Inflammatory macrophage treated with lipopolysaccharide for 4 hours (primary cell): ENCODE measurements around the gene ARL15.
A peak's percentile ranks its signal among the peaks of the same experiment; 100 is the strongest.

Experiments
- DNase-seq: peaks from one replicate; pipeline ENCODE4 v3.0.0-alpha.2; 2020

The ARL15 gene

DNA sequence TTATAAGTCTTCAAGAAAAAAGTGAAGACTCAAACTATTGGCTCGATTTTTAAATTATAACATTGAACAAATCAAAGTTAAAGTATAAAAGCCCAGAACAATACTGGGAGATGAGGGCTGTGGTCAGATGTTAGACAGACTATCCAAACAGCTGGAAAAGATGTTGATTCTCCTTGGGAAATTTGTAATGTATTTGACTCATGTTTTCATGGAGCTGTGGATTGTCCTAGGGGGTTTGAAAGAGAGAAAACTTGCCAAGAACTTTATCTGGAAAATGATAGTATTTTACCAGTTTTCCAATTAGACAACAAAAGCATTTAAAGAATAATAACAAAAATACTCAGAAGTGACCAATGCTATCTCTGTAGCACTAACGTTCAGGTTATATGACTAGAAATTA is 339.2 kb downstream of the ARL15 start:
- DNase-seq: no peak

DNA sequence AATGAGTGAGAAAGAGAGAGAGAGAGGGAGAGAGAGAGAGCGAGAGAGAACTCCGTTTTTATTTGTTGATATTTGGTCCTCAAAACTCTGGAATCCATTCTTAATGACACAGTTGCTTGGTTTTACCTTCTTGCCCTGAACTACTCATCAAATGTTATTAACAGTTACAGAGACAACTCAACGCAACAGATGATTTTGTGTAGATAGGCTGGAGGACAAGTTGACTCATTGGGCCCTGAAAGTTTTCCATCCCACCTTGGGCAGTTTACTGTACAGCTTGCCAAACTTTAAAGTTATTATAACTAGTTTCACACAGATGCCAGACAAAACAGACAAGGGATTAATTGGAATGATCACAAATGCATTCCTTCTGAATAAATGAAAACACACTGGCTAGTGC is 339.9 kb downstream of the ARL15 start:
- no peak for DNase-seq

DNA sequence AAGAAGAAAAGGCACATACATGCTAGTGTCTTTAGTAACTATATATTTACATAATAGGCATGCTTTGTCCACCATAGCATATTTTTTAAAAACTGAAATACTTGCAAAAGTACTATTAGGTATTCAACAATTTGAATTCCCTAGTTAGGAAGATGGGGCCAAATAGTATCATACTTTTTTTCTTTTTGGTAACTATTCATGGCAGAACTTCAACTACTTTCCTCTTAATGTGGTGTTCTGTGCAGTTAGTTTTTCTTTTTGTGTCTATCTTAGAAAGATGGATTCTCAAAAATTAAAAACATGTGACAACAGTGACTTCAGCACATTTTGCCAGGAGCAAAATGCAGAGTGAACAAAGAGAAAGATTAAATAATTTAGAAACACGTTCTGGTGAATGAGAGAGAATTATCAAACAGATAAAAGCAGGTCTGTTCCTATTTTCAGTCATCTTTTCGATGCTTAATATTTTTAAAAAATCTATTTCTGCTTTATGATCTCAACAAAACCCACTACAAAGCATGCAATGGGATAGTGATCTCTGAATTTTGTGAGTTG is 341.1 kb downstream of the ARL15 start:
- DNase-seq: no peak

DNA sequence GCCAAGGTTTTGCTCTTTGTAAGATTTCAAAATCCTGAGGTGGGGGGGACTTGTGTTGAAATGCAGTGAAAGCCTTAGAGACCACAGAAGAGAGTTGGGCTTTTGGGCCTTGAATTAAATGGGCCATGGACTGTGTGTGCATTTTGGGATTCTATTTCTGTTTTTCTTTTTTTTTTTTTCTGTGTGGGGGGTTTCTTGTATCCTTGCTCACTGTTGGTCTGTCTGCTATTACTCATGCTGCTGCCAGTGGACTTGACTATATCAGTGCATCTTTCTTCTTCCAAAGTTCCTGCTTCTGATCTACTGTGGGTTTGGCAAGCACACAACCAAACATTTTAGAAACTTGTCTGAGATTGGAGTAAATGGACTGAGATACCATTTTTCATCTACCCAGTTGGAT is 344.9 kb downstream of the ARL15 start:
- no peak for DNase-seq

DNA sequence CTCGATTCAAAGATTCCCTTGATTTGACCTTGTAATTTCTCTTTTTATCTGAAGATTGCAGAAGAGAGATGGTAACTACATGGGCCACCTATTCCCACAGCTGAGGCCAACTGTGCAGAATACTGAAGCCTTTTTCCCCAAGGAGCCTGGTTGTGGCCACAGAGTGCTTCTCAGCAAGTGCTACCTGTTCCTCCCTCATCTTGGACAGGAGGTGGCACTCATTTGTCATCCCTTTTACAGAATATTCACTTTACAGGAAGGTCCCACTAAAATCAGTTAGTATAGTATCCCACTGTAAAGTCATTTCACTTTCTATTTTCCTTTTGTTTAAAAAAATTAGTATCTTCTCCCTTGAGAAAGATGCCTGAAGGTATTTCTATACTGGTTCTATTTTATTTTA is 346.4 kb downstream of the ARL15 start:
- DNase-seq: no peak

DNA sequence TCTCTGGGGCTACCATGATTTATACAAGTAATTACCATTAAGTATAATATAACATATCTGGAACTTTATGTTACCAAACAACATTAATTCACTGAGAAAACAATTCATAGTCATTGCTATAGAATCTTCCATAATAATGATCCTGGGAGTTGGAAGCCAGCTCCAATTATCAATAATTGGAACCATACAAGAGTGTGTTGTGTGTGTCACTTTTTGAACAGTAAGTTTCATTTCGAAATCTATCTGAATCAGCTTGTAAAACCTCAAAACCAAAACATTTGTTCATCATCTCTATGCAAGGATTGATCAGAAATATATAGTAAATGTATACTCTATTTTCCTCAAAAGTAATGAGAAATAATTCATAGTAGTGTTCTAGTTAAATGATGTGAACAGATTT is 348.1 kb downstream of the ARL15 start:
- no peak for DNase-seq

DNA sequence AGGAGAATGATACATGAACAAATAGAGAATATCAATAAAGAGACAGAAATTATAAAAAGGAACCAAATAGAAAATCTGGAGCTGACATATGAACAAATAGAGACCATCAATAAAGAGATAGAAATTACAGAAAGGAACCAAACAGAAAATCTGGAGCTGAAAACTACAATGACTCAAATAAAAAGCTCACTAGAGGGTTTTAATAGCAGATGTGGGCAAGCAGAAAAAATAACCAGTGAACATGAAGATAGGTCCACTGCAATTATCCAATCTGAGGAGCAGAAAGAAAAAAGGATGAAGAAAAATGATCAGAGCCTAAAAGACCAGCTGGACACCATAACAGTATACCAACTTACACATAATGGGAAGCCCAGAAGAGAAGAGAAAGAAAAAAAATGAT is 353.7 kb downstream of the ARL15 start:
- DNase-seq: no peak

DNA sequence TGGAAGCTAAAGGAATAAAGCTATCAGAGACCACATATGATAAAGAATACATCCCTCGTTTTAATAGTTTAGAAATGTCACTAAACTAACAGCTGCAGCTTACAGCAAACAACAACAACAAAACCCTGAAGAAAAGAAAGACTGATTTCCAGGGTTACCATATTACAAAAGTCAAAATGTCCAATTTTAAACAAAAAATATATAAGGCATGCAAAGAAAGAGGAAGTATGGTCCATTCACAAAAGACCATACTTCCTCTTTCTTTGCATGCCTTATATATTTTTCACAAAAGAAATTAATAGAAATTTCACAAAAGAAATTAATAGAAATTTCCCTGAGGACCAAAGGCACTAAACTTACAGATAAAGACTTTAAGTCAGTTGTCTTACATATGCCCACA is 354.2 kb downstream of the ARL15 start:
- peak; percentile 29 for DNase-seq

DNA sequence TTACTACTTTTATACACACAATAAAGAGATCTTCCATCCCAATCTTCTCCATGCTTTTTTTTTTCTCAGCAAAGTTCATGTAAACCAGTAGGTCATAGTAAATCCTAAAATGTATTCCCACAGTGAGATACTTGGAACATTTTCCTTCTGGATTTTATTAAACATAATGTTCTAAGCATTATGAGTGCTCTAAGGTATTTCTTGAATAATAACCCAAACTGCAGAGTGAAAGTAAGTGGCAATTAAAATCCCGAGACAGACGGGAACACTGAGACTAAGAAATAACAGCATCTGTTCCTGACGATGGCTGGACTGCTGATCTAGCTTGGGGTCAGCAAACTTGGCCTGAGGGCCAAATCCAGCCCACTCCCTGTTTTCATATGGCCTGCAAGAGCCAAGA is 359.8 kb downstream of the ARL15 start:
- DNase-seq: no peak

DNA sequence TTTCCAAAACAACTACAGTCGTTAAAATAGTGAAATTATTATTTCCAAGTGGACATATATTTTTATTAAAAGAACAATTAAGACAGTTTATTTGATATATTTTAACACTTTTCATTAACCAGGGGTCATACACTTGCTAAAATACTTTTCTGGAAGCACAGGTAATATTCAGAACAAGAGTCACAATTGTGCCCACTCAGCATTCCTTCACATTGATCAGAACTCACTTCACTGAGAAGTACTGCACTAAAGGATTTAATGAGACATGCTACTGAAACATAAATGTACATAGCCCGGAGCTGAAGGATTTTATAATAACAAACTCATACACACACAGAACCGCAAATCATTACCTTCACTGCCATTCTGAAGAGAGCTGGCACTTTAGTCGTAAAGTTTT is 361.8 kb downstream of the ARL15 start:
- DNase-seq: no peak

DNA sequence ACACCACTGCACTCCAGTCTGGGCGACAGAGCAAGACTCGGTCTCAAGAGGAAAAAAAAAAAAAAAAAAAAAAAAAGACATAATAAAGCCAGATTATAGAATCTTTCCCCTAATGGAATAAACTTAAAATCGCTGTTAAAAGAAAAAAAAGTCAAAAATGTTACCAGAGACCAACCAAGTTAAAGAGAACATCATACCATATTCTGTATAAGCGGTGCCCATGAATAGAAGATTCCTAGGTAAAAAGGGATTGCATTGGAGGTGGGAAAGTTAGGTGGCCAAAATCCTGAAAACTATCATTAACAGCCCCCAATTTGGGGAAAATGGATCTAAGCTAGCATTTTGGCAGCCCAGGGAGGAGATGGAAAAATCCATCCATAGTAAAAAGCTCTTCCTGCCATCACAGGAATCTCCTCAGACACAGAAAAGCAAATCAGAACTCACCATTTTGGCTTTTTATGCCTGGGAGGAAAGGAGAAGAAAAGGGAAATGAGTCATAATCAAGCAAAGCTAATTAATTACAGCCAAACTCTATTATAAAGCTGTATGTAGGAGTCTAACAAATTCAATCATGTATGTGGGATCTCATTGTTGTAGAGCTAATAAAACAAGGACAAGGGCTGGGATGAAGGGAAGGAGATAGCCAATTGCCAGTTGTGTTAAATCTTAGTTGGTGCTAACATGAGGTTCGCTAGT is 363.8 kb downstream of the ARL15 start:
- no peak for DNase-seq

DNA sequence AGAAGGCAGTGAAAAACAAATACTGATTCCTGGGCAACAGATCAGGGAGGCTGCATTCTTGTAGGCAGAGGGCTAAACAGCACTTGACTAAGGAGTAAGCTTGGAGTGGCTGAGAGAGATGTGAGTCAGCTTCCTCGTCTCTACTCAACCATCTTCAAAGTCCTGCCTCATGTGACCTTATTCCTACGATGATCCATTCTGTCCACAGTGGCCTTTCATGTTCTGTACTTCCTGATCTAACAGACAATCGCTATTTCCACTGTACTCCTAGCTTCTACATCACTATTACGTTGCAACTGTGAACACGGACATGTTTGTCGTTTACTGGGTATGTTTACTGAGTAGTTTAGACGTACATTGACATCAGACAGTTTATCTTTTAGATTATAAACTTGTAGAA is 365.4 kb downstream of the ARL15 start:
- peak; percentile 41 for DNase-seq

DNA sequence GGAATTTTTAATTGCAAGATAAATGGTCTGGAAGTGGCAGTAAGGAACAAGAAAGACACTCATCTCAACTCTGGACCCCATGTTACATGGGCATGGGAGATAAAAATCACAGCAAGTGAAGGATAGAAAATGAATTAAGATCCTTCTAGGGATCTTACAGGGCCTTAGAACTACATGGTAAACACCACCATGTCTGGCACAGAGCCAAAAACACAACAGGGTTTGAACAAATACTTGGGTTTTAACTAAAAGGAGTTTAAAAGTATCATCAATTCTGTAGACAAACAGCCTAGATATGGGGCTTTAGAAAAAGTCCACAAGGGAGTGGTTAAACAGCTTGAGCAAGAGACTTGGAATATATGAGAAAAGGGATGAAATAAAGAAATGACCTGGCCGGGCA is 366.4 kb downstream of the ARL15 start:
- no peak for DNase-seq

DNA sequence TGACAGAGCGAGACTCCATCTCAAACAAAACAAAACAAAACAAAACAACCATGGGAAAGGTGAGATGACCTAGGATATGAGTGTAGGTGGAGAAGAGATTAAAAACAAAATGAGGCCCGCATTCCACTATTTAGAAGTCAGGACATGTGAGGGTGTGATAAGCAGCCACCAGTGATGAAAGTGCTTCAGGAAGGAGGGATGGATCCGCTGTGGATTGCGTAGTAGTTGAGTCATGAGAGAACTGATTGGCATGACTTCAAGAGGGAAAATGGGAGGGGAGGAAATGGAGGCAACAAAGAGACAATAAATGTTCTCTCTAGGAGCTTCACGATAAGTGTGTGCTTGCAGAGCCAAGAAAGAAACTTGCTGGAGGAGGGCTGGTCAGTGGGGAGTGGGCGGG is 367.6 kb downstream of the ARL15 start:
- peak; percentile 51 for DNase-seq

DNA sequence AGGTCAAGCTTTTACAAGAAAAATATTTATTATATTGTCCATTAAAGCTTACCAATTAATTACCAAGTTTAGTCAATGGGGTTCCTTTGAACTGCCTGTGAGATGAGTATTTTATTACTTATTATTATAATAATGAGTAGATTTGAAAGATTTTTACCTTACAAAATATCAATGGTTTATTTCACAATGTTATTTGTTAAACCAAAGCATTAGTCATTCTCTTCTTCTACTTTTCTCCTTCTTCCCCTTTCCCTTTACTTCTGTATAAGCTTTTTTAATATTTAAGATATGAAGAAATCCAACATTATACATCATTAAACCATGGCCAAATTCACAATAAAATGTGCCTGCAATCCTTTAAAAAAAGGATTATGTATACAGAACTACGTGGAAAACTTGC is 369.5 kb downstream of the ARL15 start:
- DNase-seq: peak; percentile 76

DNA sequence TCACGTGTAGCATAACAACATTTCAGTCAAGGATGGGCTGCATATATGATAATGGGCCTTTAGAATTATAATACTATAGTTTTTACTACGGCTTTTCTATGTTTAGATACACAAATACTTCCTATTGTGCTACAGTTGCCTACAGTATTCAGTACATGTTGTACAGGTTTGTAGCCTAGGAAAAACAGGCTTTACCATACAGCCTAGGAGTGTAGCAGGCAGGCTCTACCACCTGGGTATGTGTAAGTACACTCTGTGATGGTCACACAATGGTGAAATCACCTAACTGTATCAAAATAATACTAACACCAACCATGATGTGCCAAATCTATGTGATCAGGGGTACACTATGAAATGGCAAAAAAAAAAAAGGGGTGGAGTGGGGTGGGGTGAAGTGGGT is 372.9 kb downstream of the ARL15 start:
- DNase-seq: no peak

DNA sequence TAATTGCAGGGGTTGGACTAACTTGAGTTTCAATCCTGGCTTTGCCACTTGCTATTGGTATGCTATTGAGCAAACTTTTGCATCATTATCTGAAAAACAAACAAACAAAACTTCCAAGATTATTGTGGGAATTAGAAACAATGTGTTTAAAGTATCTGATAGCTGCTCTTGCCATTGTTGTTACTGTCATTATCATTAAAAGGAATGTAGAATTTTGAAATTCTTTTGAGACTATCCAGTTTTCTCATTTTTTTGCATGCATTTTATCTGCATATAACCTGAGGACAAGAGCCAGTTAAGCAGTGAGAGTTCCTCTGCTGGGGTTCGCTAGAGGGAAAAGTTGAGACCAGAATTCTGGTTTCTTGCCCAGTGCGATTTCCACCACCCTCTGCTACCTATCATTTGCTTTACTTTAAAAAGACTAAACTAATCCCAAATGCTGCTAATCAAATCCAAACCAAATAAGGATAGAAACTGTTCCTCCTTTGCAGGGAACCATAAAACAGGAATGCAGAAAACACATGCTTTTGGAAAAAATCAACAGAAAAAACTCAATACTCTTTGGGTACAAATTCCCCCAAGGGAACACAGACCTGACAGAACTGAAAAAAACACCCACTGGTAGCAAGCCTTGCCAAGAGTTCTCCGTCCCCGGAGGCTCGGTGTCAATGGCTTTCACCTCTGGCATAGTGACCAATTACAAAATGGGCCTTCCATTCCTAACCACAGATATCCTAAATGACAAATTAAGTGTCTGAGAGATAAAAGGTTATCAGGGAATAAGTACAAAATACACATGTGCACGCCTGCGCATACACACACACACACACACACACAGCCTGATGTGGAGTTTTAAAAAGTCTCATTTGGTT is 373.7 kb downstream of the ARL15 start:
- DNase-seq: no peak

DNA sequence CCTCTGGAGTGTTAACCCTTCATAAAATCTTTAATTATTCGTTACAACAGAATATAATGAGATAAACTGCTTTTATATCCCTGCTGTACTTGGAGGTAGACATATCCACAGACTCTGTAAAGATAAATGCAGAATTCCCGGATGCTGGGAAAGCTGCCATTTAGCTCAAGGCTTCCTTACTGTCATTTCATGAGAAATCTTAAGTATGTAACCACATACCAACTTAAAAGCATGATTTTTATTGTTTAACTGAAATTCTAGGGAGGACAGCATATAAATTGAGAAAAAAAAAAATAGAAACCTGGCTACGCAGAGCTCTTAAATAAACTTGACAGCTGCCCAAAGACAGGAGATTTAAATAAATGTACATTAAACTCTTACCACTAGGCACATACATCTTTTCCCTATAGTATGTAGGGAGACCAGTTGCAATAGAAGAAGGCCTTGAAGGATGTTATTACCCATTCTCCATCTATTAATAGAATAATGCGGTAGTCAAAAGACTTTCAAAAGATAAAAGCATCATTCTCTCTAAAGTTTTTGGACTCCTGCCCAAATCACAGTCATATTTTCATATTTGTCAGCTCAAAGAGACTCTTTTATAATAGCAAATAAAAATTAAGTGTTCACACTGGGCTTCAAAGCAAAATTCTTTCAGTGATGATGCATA is 376.1 kb downstream of the ARL15 start:
- DNase-seq: no peak

DNA sequence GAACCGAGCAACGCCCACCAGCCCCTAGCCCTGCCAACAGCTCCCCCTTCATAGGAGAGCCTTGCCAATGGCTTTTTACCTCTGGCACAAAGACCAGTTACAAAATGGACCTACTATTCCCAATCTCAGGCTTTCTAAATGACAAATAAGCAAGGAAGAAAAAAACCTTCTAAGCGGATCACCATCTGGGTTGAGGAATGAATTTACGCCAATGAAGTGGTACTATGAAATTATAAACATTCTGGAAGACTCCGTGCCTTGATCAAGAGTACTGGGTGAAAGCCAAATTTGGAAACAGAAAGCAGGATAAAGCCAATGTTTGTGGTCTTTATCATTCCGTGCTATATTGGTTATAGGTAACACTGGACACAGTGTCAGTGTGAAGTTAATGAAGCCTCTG is 378.0 kb downstream of the ARL15 start:
- no peak for DNase-seq

DNA sequence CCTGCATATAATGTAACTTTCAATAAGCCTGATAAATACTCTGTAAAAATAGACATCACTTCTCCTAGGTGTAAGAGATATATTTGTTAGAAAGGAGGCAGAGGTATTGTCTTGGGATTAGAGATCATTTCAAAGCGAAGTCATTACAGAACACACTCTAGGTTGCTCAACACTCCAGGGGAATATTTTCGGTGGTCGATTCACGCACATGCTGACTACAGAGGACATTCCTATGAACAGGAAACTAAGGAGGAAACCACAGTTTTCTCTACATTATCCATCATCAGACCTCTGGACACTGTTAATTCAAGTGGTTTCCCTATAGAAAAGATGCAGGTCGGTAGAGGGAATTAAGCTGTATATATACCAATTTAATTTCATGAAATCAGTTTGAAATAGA is 379.9 kb downstream of the ARL15 start:
- no peak for DNase-seq

DNA sequence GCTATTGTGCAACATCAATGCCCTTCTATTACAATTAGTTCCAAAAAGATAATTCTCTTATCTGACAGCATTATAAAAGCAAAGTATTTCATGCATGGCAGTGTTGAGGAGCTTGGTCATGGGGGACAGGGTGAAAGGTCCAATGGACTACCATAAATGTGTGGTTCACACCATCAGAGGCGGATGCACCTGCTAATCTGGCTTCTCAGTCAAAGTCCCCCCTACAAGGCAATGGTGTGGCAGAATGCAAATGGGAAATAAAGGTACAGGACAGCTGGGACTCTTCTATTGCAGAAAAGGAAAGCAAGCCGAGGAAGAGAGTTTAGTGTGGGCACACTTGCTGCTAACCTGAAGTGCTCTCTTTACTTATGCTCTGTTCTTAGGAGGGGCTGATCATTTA is 380.8 kb downstream of the ARL15 start:
- DNase-seq: no peak

DNA sequence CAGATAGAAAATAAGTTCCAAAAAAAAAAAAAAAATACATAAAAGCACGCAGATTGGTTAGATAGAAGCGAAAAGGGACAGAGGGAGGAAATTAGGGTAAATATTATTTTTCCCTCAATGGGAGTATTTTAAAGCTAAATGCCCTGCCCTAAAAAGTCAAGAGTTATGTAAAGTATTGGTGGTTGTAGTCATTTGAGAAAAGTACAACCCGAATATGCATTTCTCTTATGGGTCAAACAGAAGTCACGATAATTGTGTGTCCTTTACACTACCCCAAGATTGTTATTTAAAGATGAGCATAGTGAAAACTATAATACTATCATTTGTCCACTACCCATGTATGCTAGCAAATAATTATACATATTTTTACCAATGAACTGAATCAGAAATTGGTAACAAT is 381.2 kb downstream of the ARL15 start:
- DNase-seq: no peak

DNA sequence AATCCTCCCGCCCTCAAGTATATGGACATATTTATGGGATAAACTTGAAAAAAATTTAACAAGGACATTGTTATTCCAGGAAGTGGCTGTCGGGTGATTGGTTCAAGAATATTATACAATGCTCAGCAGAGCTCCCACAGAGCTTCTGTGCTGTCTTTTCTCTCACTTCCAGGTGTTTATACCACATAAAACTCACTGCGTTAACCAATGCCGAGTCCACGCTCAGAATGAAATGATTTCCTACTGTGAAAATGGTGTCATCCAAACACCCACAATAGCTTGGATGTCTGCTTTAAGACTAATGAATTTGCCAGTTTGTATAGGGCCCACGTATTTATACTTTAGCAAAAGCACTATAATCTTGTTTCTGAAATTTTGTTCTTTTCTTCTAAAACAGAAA is 381.7 kb downstream of the ARL15 start:
- DNase-seq: no peak
